ENCODE data around the gene UBAC1.
"Not testable (repeated sequence)": the region's sequence is repeated elsewhere in the genome, so short reads cannot be mapped to it uniquely, and the experiment has no call there.

UBAC1 gene

DNA sequence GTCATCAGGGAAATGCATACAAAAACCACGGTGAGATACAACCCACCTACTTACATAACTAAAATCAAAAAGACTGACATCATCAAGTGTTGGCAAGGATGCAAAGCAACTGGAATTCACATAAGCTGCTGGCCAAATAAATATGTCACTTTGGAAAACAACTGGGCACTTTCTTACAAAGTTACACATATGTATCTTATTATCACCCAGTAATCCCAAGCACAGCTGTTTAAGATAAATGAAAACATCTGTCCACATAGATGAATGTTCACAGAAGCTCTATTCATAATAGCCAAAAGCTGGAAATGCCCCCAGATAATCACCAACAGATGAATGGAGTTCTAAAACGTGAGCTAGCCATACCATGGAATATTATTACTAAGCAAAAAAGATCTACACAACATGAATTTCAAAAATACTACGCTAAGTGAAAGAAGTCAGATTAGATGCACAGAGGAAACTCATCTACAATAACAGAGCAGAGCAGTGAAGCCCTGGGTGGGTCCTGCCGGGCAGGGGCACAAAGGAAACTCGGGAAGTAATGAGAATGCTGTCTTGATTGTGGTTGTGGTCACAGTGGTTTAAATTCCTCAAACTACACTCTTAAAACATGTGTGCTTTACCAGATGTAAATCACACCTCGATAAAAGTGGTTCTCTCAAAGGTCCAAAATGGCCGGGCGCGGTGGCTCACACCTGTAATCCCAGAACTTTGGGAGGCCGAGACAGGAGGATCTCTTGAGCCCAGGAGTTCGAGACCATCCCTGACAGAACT lies 62.4 kb downstream of the UBAC1 start:
- DNase-seq: peak; percentile 53

DNA sequence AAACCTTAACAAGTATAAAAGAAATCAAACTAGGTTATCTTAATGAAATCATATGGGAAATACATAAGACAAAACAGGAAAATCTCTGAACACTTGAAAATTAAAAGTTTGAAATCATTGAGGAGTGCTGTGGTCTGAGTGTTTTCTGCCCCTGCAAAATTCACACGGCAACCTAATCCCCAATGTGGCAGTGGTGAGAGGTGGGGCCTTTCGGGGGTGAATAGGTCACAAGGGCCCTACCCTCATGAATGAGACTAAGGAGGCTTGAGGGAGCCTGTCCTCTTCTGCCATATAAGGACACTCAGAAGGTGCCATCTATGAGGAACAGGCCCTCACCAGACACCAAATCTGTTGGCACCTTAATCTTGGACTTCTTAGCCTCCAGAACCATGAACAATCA lies 64.5 kb downstream of the UBAC1 start:
- DNase-seq: no peak

DNA sequence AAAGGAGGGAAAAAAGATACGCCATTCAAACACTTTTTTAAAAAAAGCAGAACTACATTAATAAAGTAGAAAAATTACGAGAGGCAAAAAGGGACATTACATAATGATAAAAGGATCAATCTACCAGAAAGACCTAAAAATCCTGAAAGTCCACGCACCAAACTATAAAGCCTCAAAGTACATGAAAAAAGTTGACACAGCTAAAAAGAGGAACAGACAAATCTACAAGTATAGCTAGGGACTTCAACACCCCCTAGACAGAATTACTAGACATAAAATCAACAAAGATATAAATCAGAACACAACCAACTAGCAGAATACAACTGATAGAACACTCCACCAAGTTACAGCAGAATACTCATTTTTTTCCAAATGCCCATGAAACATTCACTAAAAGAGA lies 65.0 kb downstream of the UBAC1 start:
- DNase-seq: no peak

DNA sequence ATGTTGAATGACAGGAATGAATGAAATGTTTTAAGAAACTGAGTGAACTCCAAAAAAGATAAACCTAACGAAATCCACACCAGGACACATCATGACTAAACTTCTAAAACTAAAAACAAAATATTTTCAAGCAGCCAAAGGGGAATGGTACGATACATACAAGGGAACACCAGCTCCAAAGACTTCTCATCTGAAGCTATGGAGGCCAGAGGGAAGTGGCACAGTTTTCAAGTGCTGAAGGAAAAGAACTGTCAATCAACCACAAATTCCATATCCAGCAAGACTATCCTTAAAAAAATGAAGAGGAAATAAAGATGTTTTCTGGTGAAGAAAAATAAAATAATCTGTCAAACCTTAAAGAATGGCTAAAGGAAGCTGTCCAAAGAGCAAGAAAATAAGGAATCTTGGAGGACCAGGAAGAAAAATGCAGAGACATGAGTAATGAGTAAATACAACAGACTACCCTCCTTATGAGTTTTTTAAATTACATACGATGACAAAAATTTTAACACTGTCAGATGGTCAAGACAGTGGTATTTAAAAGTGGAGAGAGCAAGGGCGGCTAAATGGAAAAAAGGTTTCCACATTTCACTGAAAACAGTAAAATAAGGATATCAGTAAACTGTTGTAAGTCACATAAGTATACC lies 65.8 kb downstream of the UBAC1 start:
- DNase-seq: peak; percentile 30

DNA sequence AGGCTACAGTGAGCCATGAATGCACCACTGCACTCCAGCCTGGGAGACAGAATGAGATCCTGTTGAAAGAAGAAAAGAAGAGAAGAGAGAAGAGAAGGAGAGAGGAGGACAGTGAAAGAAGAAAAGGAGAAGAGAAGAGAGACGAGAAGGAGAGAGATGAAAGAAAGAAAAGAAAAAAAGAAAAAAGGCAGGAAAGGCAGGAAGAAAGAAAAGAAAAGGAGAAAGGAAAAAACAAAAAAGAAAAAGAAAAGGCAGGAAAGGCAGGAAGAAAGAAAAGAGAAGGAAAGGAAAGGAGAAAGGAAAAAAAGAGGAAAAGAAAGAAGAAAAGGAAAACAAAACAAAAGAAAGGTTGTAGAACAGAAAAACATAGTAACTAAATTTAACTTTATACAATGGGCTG lies 68.1 kb downstream of the UBAC1 start:
- no peak for DNase-seq

DNA sequence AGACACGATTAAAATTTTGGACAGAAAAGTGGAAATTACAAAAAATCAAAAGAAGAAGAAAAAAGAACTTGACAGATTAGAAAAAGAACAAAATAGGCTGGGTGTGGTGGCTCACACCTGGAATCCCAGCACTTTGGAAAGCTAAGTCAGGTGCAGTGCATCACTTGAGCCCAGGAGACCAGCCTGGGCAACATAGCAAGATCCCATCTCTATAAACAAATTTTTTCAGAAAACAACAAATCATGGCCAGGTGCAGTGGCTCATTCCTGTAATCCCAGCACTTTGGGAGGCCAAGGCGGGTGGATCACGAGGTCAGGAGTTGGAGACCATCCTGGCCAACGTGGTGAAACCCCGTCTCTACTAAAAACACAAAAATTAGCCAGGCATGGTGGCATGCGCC lies 68.8 kb downstream of the UBAC1 start:
- DNase-seq: not testable (repeated sequence)

DNA sequence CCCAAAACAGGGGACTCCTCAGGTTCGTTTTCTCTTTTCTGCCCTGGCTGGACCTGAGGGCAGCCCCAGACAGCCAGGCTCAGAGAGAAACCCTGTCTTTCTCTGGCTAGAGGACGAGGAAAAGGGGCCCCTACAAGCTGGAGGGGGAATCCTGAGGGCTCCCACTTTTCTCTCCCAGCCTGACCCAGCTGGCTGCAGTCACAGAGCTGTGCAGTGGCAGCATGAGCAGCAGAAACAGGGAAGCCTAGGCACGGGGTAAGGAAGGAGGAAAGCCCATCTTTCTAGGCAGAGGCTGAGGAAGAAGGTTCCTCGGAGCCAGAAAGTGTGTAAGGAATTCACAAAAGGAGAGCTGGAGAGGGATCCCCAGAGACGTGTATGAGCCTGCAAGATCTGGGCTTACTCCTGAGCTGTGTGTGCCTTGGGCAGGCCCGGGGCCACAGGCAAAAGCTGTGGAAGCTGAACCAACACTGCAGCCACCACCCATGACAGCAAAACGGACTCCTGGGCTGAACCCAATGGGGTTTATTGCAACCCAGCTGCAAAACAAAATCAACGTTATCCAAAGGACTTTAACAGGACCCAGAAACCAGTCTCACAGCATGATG lies 70.0 kb downstream of the UBAC1 start:
- no peak for DNase-seq

DNA sequence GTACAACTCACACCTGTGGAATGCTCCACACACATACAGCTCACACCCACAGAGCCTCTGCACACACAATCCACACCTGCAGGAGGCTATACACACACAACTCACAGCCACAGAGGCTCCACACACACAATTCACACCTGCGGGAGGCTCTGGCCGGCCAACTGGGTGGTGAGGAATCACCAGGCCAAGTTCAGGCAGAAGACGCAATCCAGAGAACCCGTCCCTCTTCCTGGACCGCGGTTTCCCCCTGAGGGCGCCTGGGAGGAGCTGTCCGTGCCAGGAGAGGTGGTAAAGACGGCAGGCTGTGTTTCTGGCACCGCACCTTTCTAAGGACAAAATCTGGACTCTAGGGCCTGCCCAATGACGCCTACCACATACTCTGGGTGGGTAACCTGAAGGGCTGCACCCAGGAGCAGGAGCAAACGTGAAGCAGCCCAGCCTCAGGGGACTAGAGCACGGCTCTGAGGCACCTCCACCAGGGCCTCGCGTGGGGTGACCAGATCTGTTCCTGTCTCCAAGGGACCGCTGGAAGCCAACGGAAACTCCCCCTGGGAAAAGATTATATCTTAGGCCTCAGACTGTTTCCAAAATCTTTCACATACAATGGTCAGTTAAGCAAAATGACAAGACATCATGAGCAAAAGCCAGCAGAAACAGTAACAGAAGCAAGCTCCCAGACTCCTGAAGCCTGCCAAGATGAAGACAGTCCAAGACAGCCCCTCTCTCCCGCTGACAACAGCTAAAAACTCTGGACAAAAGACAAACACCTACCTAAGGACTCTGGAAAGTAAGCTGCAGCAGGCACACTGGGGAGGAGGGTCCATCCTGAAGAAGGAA lies 70.8 kb downstream of the UBAC1 start:
- DNase-seq: no peak

DNA sequence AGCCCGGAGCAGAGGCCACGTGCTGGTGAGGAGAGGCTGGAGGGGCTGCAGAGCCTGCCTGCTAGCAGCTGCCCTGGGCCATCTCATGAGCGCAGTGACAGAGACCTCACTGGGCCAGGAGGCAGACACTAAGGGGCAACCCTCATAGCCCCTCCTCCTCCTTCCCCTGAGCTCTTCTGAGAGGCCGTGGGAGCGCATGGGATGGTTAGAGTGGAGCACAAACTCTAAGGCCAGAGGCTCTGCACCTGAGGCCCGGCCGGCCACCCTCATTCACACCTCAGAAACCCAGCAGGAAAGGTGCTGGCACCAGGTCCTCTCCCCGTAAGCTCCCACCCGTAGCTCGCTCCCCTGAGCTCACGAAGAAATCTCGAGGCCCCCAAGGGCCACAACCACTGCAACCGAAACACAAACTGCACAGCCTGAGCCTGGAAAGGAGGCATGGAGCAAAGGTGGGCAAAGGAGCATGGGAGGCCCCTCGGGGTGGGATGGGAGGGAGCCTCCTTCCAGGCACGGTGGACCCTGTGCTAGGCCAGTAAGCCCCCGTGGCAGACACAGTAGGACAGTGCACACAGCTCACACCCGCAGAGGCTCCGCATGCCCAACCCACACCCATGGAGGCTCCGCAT lies 71.5 kb downstream of the UBAC1 start:
- no peak for DNase-seq

DNA sequence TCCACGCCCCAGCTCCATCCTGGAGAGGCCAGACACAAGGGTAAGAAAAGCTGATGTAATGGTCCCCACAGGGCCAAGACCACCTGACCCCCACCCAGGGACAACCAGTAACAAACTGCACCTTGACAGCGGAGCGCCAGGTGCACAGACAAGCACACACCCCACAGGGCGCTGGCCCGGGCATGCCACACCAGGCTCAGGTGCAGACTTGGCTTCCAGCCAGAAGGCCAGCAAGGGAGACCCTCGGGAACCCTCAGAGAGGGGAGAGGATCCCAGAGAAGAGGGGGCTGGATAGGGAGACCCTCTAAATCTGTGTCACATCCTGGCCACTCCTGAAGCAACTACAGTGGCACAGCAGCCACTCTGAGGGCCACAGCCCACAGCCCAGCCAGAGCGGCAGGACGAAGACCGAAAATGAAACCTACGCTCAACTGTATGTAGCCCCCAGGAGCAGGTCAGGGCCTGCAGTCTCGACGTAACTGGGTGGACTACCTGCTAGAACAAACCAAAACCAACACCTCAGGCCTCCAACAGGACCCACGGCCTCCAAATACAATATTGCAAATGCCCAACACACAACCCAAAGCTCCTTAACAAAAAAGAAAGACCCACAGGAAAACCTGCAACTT lies 72.3 kb downstream of the UBAC1 start:
- no peak for DNase-seq

DNA sequence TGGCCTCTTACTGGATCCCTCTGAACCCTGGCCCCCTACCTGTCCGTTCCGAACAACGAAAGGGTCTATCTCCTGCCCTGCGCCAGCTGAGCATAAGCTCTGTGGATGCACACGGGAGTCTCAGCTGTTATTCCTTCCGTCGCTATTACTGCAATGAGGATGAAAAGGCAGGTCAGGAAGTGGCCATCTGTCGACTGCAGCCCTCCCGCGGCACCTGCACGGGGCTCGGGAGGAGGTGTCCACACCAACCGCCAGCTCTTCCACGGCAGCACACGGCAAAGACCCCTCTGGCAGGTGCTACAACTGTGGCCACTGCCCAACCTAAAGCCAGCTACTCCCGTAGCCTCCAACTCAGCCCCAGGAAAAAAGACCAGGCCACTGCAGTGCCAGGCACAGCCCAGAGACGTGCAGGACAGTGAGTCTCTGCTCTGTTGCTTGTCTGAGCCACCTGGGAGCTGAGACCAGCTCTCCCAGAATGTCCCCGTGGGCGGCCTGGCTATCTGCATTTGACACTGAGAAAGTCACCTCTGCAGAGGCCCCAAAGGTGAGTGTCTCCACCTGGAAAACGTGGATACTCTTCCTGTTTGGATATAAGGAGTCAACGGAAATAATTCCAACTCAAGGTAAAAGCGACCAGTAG lies 72.9 kb downstream of the UBAC1 start:
- no peak for DNase-seq

DNA sequence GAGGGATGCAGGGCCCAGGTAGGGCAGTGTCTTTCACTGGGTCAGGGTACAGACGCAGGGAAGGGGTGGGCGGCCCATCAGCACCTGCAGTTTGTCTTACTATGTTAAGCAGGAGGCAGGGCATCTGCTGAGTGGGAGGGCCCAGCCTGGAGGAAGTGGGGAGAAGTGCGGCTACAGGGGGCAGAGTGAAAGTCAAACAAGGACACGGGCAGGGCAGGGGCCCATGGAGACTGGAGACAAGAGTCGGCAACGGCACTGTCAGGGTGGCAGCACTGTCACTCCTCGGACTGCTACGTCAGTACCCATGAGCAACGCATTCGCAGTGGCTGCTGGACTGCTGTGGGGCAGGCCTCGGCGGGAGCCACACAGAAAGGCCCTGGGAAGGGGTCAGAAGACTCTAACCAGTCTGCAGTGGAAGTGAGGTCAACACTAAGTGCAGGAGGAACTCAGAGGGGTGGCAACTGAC lies 73.6 kb downstream of the UBAC1 start:
- DNase-seq: no peak

DNA sequence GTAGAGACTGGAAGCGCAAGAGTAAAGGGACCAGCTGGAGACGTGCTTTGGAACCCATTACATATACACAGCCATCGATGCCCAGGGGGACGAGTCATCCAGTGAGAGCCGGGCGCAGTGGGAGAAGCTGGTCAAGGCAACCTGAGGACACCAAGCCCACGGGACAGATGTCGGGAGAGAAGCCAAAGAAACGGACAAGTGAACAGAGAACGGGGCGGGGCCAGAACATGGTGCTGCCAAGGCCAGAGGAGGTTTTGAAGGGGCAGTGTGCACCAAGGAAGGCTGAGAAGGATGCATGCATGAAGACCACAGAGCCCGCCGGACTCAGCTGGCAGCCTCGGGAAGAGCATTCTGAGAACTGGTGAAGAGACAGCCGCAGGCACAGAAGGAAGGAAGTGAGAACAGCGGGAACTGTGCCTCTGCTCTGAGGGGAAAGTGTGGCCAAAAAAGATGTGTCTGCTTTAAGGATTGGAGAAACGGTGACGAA lies 74.1 kb downstream of the UBAC1 start:
- peak; percentile 44 for DNase-seq

DNA sequence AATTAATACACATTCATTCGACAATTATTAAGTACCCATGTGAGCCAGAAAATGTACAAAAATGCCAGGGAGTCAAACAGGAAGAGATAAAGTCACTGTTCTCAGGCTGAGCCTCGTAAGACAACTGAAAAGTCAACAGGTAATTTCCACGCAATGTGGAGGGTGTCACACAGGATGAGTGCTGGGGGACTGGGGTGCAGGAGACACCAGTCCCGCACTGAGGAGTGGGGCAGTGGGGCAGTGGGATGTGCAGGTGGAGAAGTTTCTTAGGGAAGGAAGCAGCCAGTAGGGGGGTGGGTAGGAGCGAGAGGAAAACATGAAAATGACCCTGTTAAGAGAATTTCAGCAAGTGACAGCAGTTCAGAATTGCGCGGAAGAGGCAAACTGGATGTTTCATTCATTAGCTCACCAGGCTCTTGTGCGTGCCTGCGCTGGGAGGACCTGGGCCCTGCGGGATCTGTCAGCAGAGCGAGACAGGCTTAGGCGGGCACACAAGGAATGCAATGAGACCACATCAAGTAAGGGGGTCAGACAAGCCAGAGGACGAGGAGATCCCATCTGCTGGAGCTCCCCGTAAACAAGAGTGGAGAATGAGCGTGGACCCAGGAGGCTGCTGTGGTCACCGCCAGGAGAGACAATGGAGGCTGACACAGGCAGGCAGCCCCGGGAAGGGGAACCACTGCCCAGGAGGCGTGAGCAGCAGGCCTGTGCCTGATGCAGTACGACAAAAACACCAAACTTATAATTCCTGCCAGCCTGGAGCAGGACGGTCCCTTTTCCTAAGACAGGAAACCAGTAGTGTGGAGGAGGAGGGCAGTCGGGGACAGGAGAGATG lies 74.8 kb downstream of the UBAC1 start:
- peak; percentile 82 for DNase-seq

DNA sequence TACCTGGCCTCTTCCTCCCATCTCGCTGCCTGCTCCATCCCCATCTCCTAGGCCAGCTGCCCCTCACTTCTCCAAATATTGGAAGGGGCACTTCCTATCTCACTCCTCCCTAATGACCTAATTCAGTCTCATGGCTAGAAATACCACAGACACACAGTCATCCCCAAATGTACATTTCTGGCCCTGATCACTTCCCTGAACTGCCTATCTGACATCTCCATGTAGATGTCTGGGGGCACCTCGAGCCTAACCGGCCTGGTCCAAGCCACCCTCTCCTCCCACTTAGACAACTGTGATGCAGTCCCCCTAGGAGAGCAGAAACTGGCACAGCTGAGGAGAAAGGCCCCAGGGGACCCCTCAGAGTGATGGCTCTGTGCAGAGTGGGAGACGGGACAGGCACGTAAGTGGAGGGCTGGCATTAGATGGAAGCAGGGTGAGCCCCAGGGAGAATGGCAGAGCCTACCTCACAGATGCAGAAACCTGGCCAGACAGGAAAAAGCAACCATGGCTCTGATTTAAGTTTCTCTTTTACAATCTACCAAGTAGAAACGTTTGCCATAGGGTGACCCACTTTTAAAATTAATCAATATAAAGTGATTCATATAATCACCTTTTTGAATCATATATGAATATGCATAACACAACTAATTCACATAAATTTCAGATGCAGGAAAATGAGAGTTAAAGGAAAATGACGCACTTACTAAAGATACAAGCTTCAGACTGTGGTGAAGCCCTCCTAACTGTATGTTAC lies 75.9 kb downstream of the UBAC1 start:
- DNase-seq: peak; percentile 70

DNA sequence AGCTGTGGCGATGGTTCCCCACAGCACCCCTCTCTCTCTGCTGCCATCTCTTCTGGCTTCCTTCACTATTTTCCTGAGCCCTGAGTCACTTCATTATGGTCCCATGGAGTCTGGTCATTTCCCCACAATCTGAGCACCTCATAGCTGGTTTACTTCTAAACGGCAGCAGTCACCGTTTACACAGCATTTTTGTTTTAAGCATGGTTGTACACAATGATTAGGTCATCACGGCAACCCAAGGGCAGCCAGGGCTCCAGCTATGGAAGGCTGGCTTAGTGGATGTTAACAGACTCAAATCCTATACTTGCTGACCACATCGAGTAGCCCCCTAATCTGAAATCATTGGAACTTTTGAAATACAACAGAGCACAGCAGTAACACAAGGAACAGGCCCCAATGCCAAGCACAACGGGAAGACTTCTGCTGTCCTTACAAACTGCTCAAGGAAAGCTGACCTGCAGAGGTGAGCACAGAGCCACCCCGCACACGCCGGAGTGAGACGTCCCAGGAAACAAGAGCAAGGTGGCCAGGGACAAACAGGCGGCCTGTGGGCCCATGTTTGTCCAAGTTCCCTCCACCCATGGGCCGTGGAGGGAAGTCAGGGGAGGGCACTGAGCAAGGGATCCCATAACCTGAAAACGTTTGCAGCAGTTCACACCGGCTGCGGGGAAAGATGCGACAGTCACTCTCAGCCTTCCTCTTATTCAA lies 76.7 kb downstream of the UBAC1 start:
- DNase-seq: peak; percentile 46

DNA sequence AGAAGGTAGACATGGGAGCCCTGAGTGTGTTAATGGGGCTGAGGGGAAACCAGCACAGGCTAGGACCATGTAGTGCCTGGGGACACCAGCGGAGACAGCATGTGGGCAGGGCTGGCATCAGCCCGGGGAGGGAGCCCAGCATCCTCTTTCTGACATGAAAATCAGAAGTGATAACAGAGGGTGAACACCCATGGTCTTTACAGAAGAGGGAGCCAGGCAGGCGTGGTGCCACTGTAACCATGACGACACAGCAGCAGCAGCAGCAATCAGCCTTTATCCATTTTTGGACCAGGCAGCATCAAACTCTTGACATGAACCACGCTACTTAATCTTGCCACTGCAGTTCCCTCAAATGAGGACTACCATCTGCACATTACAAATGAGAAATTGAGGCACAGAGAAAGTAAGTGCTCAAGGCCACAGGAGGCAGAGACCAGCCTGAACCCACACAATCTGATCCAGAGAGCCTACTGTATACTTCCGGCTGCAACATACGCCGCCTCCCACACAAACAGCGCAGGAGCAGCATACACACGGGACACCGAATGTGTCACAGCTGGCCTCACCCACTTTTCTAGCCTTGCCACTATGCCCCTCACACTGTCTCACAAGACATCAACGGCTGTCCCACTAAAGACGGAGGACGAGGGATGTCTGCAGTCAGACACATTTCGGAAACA lies 77.6 kb downstream of the UBAC1 start:
- DNase-seq: no peak

Data from fibroblast of skin of back (primary cell).